ENCODE data around the gene HHIPL1.
A peak's percentile ranks its signal among the peaks of the same experiment; 100 is the strongest.

The HHIPL1 gene

DNA sequence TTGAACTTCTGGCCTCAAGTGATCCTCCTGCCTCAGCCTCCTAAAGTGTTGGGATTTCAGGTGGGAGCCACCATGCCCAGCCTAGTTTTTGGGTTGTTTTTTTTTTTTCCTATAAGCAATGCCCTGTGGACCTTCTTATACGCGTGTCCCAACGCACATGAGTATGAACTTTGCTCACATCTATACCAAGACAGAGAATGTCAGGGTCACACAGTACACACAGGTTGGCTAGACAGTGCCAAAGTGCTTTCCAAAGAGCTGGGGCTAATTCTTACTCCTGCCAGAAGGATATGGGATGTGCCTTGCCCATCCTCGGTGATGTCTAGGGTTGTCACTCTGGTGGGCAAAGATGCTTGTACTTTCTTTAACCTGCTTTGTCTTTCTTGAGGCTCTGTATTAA, 33.3 kb upstream of the HHIPL1 start:
- no peak overlapping the region for H3K27ac ChIP-seq
- no peak overlapping the region for H3K4me3 ChIP-seq

GRCh38 chr14:99612071-99612737, 32.7 kb upstream of the HHIPL1 start:
- Histone ChIP-seq H3K27ac (no peak overlapping the region), H3K4me3 (no peak overlapping the region)
- no peak for DNase-seq (ENCODE audit: low spot score)
- TF ChIP-seq, protein P1, sequence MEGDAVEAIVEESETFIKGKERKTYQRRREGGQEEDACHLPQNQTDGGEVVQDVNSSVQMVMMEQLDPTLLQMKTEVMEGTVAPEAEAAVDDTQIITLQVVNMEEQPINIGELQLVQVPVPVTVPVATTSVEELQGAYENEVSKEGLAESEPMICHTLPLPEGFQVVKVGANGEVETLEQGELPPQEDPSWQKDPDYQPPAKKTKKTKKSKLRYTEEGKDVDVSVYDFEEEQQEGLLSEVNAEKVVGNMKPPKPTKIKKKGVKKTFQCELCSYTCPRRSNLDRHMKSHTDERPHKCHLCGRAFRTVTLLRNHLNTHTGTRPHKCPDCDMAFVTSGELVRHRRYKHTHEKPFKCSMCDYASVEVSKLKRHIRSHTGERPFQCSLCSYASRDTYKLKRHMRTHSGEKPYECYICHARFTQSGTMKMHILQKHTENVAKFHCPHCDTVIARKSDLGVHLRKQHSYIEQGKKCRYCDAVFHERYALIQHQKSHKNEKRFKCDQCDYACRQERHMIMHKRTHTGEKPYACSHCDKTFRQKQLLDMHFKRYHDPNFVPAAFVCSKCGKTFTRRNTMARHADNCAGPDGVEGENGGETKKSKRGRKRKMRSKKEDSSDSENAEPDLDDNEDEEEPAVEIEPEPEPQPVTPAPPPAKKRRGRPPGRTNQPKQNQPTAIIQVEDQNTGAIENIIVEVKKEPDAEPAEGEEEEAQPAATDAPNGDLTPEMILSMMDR (IDR thresholded peaks at IDR 0.05): no peak

More for the DNA sequence above, 33.3 kb upstream of the HHIPL1 start:
- DNase-seq (ENCODE audit: low spot score): no peak
- TF ChIP-seq, protein P1 (IDR thresholded peaks at IDR 0.05): no peak

GRCh38 chr14:99612738-99613330, 32.1 kb upstream of the HHIPL1 start:
- TF ChIP-seq, protein P1 (IDR thresholded peaks at IDR 0.05): no peak
- Histone ChIP-seq H3K27ac (no peak overlapping the region), H3K4me3 (no peak overlapping the region)
- DNase-seq (ENCODE audit: low spot score): no peak

DNA sequence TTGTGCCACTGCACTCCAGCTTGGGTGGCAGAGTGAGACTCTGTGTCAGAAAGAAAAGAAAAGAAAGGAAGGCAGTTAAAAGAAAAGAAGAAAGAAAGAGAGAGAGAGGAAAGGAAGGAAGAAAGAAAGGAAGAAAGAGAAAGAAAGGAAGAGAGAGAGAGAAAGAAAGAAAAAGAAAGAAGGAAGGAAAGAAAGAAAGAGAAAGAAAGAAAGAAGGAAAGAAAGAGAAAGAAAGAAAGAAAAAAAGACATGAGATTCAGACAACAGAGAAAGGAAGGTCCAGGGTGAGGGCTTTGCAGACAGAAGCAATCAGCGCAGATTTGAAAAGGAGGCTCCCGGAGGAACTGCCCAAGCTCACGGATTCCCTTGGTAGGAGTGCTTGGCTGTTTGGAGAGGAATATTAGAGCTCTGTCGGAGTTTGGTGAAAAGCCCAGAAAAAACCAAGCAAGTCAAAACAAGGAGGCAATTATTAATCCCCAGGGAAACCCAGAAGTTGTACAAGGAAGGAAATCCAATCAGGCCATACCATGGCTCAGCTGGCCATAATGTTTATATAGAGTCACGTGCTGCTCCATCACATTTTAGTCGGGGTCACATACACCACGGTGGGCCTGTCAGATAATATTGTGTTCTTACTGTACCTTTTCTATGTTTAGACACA, 29.3 kb upstream of the HHIPL1 start:
- Histone ChIP-seq H3K27ac (no peak overlapping the region), H3K4me3 (no peak overlapping the region)
- DNase-seq (ENCODE audit: low spot score): no peak
- TF ChIP-seq, protein P1 (IDR thresholded peaks at IDR 0.05): no peak

GRCh38 chr14:99616832-99617800, 27.8 kb upstream of the HHIPL1 start:
- TF ChIP-seq, protein P1 (IDR thresholded peaks at IDR 0.05): no peak
- no peak for DNase-seq (ENCODE audit: low spot score)
- Histone ChIP-seq H3K4me3 (no peak overlapping the region), H3K27ac (no peak overlapping the region)

GRCh38 chr14:99619835-99620834, 24.8 kb upstream of the HHIPL1 start:
- H3K4me3 ChIP-seq: no peak overlapping the region
- TF ChIP-seq, protein P1 (IDR thresholded peaks at IDR 0.05): no peak
- peak overlapping the region in 1 of 2 donors; percentile 58 for H3K27ac ChIP-seq
- no peak for DNase-seq (ENCODE audit: low spot score)

Data from coronary artery (tissue), 2 donors.